LNCaP clone FGC (cell line): ENCODE data around the gene S100A14.
"Not testable (repeated sequence)": the region's sequence is repeated elsewhere in the genome, so short reads cannot be mapped to it uniquely, and the experiment has no call there.

Source experiments
- DNase-seq: peaks from one replicate; pipeline ENCODE4 v3.0.0-alpha.2; 2011; ENCODE audit warnings: low read depth
- H3K4me3 ChIP-seq: 2 replicates; pipeline ENCODE4 v1.5.1; 2011; ENCODE audit warnings: mild to moderate bottlenecking, low read depth, low read length, control low read depth
- CTCF ChIP-seq: IDR thresholded peaks from 2 replicates; pipeline ENCODE4 v1.5.1; 2012; ENCODE audit warnings: mild to moderate bottlenecking; ENCODE audit not compliant: control insufficient read depth, insufficient read depth; ENCODE audit errors: extremely low read depth

The S100A14 gene

GRCh38 chr1:153640861-153641260, 24.7 kb upstream of the S100A14 start:
- H3K4me3 ChIP-seq, result no peak overlapping the region
- DNase-seq, result no peak
- TF ChIP-seq CTCF, result no peak

- DNase-seq, H3K4me3 ChIP-seq: not testable (repeated sequence)
These were observed 24.1 kb upstream of the S100A14 start for GRCh38 chr1:153640213-153640612.

- H3K4me3 ChIP-seq, result no peak overlapping the region
- TF ChIP-seq CTCF, result no peak
- DNase-seq, result no peak
These were observed 23.2 kb upstream of the S100A14 start for GRCh38 chr1:153639280-153639679.

- H3K4me3 ChIP-seq, result no peak overlapping the region
- DNase-seq, result no peak
- TF ChIP-seq CTCF, result no peak
These were observed 22.1 kb upstream of the S100A14 start for GRCh38 chr1:153638261-153638660.

- no peak overlapping the region for H3K4me3 ChIP-seq
- no peak for DNase-seq
- TF ChIP-seq CTCF, result no peak
These were observed 20.2 kb upstream of the S100A14 start for GRCh38 chr1:153636312-153636711.

- TF ChIP-seq CTCF, result no peak
- H3K4me3 ChIP-seq, result no peak overlapping the region
- no peak for DNase-seq
These were observed 19.7 kb upstream of the S100A14 start for GRCh38 chr1:153635872-153636271.

GRCh38 chr1:153633754-153634665, 17.9 kb upstream of the S100A14 start, which contains the start of gene CHTOP:
TSS of gene CHTOP (plus strand) at chr1:153634066. CDS start at chr1:153636589, 2,523 bp downstream.
- peak within 1 kb of the TSS; percentile 97 for H3K4me3 ChIP-seq
- no peak for TF ChIP-seq CTCF
- DNase-seq, result peak; percentile 96
